CD4-positive, alpha-beta T cell (primary cell): ENCODE results near the gene KCNQ1OT1. TPM values are rescaled to one million over a fixed set of nuclear protein-coding genes. Genes with fewer than 3 reads are reported as not detected.

ENCODE experiments used
- ATAC-seq: fragments of 200-7000 bp; cut with Tn5 transposase; one replicate; pipeline ENCODE4 v1.10.0; 2022; ENCODE audit warnings: mild to moderate bottlenecking; ENCODE audit not compliant: poor library complexity
- CTCF ChIA-PET: fragments of 350-600 bp; sonication (Branson Sonifier 250); formaldehyde crosslinking; loops from one replicate; lab custom pipeline; 2021; ENCODE audit warnings: antibody characterized with exemption, inconsistent platforms; lab: Charles Lee
- POLR2A ChIA-PET: fragments of 350-600 bp; sonication (Branson Sonifier 250); formaldehyde crosslinking; loops from one replicate; lab custom pipeline; 2021; ENCODE audit warnings: antibody characterized with exemption, inconsistent platforms; lab: Charles Lee
- DNase-seq, 14 experiments: peaks; one replicate each; pipeline ENCODE4 v3.0.0-alpha.2; 2013 to 2020; ENCODE audit warnings: mixed read lengths in 2 of 14
- H3K27ac ChIP-seq, 2 donors: one replicate each; pipeline versions ENCODE4 v1.5.1 to v1.7.0; 2013; ENCODE audit warnings: low read length in 2 of 2, low read depth in 1 of 2, mild to moderate bottlenecking in 1 of 2
- H3K27me3 ChIP-seq, 2 experiments: 1 replicate in 1 of 2; 2 replicates in 1 of 2; pipeline versions ENCODE4 v1.6.1 to v1.7.0; 2013; ENCODE audit warnings: low read length in 2 of 2, control low read depth in 1 of 2, mild to moderate bottlenecking in 1 of 2, moderate library complexity in 1 of 2; ENCODE audit not compliant: insufficient read depth in 2 of 2, control insufficient read depth in 1 of 2
- H3K36me3 ChIP-seq: one replicate; pipeline ENCODE4 v1.6.1; 2013; ENCODE audit warnings: low read length, control low read depth; ENCODE audit not compliant: insufficient read depth
- H3K4me1 ChIP-seq: one replicate; pipeline ENCODE4 v1.6.1; 2013; ENCODE audit warnings: low read length, control low read depth; ENCODE audit not compliant: insufficient read depth
- H3K4me3 ChIP-seq: one replicate; pipeline ENCODE4 v1.5.1; 2013; ENCODE audit warnings: mild to moderate bottlenecking, low read length, moderate library complexity
- H3K9me3 ChIP-seq, 2 experiments: 1 replicate in 1 of 2; 2 replicates in 1 of 2; pipeline versions ENCODE4 v1.6.1 to v1.7.0; 2013; ENCODE audit warnings: low read length in 2 of 2, mild to moderate bottlenecking in 2 of 2, control low read depth in 1 of 2, moderate library complexity in 1 of 2; ENCODE audit not compliant: control insufficient read depth in 1 of 2, insufficient read depth in 1 of 2
- H3K27ac Mint-ChIP-seq: one replicate; pipeline ENCODE4 v1.8.0; 2020; ENCODE audit warnings: mixed read lengths
- H3K27me3 Mint-ChIP-seq: one replicate; pipeline ENCODE4 v1.8.0; 2021; ENCODE audit warnings: mixed read lengths
- H3K36me3 Mint-ChIP-seq: one replicate; pipeline ENCODE4 v1.8.0; 2021; ENCODE audit warnings: low read depth, mixed read lengths
- H3K4me1 Mint-ChIP-seq: one replicate; pipeline ENCODE4 v1.8.0; 2021; ENCODE audit warnings: low read depth, mixed read lengths
- H3K4me3 Mint-ChIP-seq: one replicate; pipeline ENCODE4 v1.8.0; 2020; ENCODE audit warnings: mild to moderate bottlenecking, mixed read lengths
- H3K9me3 Mint-ChIP-seq: one replicate; pipeline ENCODE4 v1.8.0; 2020; ENCODE audit warnings: mixed read lengths
- CTCF ChIP-seq: fragments of 200-600 bp; IDR thresholded peaks from one replicate; pipeline ENCODE4 v1.8.0; 2022; ENCODE audit warnings: antibody characterized with exemption, mild to moderate bottlenecking
- intact Hi-C, 2 experiments: fragments of 100-400 bp; cut with DNase I in 1 of 2; cut with micrococcal nuclease in 1 of 2; formaldehyde crosslinking; loops; one replicate each; pipeline versions ENCODE4 v1.15.1 to v1.9.0; 2023 to 2025; cut with DNase I, micrococcal nuclease
- total RNA-seq, 174 experiments: library from RNA in 2 of 174; stranded (reverse) in 2 of 174; gene quantifications; one replicate each; pipeline ENCODE4 v1.2.3 and lab custom pipeline; 2021 to 2026

Gene KCNQ1OT1
- total RNA-seq, 2 experiments from 2014 or later = 0.17 to 0.22 TPM

DNA sequence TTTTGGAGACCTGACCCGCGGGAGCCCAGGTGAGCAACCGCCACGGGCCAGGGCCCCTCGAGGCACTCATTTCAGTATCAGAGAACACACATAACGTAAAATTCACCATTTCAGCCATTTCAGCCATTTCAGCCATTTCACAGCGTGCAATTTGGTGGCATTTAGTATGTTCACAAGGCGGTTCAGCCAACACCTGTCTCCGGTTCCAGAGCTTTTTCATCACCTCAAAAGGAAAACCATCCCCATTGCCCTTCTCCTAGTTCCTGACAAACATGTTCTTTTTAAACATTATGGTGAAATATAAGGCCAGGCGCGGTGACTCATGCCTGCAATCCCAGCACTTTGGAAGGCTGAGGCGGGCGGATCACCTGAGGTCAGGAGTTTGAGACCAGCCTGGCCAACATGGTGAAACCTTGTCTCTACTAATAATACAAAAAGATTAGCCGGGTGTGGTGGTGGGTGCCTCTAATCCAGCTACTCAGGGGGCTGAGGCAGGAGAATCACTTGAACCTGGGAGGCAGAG lies 135.7 kb downstream of the KCNQ1OT1 start:
- no peak for ATAC-seq
- intact Hi-C loops = no loop called here
- Histone ChIP-seq H3K9me3 (no peaks in the 10 kb centered on the region), H3K4me1 (peaks cover 8% of the 10 kb centered on the region), H3K27me3 (no peaks in the 10 kb centered on the region), H3K27ac (no peak overlapping the region), H3K4me3 (no peak overlapping the region), H3K36me3 (peaks cover 4% of the 10 kb centered on the region)
- Mint-ChIP-seq H3K4me1 (peaks cover 4% of the 10 kb centered on the region), H3K9me3 (no peaks in the 10 kb centered on the region), H3K27ac (no peak overlapping the region), H3K27me3 (no peaks in the 10 kb centered on the region), H3K4me3 (no peak overlapping the region), H3K36me3 (no peaks in the 10 kb centered on the region)
- TF ChIP-seq CTCF = no peak
- ChIA-PET CTCF (no interaction called here), POLR2A (no interaction called here)
- no peak for DNase-seq

DNA sequence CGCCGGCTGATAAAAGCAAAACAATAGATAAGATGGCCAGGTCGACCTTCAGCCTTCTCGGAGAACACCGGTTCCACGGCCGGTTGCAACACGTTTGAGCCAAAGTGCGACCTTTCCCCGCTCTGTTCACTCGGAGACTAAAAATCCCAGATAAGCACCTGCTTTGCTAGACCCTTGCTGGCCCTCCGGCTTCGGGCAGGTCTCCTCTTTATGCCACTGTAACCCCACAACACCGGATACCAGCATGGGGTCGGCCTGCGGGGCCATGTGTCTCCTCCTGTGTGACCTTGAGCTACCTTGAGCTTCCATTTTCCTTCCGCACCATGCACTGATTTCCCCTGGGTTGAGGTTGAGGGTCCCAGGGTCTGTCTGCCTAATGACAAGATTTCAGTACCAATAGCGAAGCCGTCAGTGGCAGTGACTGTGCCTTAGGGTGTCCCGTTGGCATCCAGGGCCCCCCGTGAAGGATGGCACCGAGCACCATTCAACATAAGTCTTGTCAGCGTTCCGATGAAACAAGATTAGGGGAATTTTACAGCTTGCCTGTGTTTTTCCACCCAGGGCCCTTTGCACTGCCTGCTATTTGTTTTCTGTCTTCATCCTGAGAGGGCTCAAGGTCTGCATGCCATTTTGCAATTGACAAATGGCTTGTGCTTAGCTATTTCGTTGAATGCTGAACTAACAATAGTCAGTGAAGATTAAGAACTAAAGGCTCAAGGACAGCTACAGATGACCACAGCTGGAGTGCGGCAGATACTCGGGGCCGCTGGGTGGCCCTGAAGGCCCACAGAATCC lies 136.4 kb downstream of the KCNQ1OT1 start:
- H3K27ac ChIP-seq = no peak overlapping the region
- no peaks in the 10 kb centered on the region for H3K27me3 ChIP-seq
- H3K9me3 Mint-ChIP-seq = no peaks in the 10 kb centered on the region
- H3K4me3 Mint-ChIP-seq = no peak overlapping the region
- ChIA-PET CTCF (no interaction called here), POLR2A (no interaction called here)
- intact Hi-C loops = no loop called here
- ATAC-seq (no peak), DNase-seq (no peak)
- H3K4me1 Mint-ChIP-seq = peaks cover 4% of the 10 kb centered on the region
- no peaks in the 10 kb centered on the region for H3K27me3 Mint-ChIP-seq
- peaks cover 14% of the 10 kb centered on the region for H3K4me1 ChIP-seq
- no peaks in the 10 kb centered on the region for H3K36me3 Mint-ChIP-seq
- H3K36me3 ChIP-seq = peaks cover 4% of the 10 kb centered on the region
- no peaks in the 10 kb centered on the region for H3K9me3 ChIP-seq
- no peak for TF ChIP-seq CTCF
- H3K4me3 ChIP-seq = no peak overlapping the region
- H3K27ac Mint-ChIP-seq = no peak overlapping the region

- no peaks in the 10 kb centered on the region for H3K36me3 Mint-ChIP-seq
- Histone ChIP-seq H3K4me1 (peaks cover 14% of the 10 kb centered on the region), H3K27me3 (no peaks in the 10 kb centered on the region), H3K4me3 (no peak overlapping the region), H3K36me3 (peaks cover 4% of the 10 kb centered on the region), H3K27ac (no peak overlapping the region), H3K9me3 (no peaks in the 10 kb centered on the region)
- H3K27ac Mint-ChIP-seq = no peak overlapping the region
- H3K27me3 Mint-ChIP-seq = no peaks in the 10 kb centered on the region
- intact Hi-C loops = no loop called here
- H3K4me1 Mint-ChIP-seq = peaks cover 4% of the 10 kb centered on the region
- H3K4me3 Mint-ChIP-seq = no peak overlapping the region
- ChIA-PET CTCF (no interaction called here), POLR2A (no interaction called here)
- H3K9me3 Mint-ChIP-seq = no peaks in the 10 kb centered on the region
- ATAC-seq (no peak), DNase-seq (no peak)
- no peak for TF ChIP-seq CTCF
These were observed 136.9 kb downstream of the KCNQ1OT1 start for GRCh38 chr11:2562890-2563212.
